Prostate gland (tissue), 2 donors: Measurements from ENCODE around the gene THSD4. TPM values are rescaled to one million over a fixed set of nuclear protein-coding genes. Genes with fewer than 3 reads are reported as not detected.

Source experiments
- DNase-seq: peaks from one replicate; pipeline ENCODE4 v3.0.0-alpha.2; 2019; ENCODE audit warnings: low spot score
- H3K27ac ChIP-seq, 2 donors: fragments of 200-600 bp; sonication (generic); 2 replicates each; pipeline ENCODE4 v1.5.1; 2017 to 2019
- H3K27me3 ChIP-seq: fragments of 200-600 bp; sonication (generic); replicated peaks from 2 replicates; pipeline ENCODE4 v1.5.1; 2019; ENCODE audit not compliant: insufficient read depth
- H3K36me3 ChIP-seq, 2 donors: fragments of 200-600 bp; sonication (generic); 1 replicate in 1 of 2; 2 replicates in 1 of 2; pipeline versions ENCODE4 v1.5.1 to v1.8.1; 2017 to 2019
- H3K4me1 ChIP-seq: fragments of 200-600 bp; sonication (generic); replicated peaks from 2 replicates; pipeline ENCODE4 v1.5.1; 2019
- H3K4me3 ChIP-seq, 2 donors: fragments of 200-600 bp; sonication (generic); 2 replicates each; pipeline ENCODE4 v1.5.1; 2017 to 2019
- H3K9me3 ChIP-seq: fragments of 200-600 bp; sonication (generic); 2 replicates; pipeline ENCODE4 v1.5.1; 2017
- CTCF ChIP-seq, 4 experiments: fragments of 200-600 bp in 2 of 4; fragments of 450-650 bp in 2 of 4; sonication (generic) in 2 of 4; IDR thresholded peaks; 1 replicate in 3 of 4; 2 replicates in 1 of 4; pipeline ENCODE4 v1.5.1; 2016 to 2019; ENCODE audit warnings: antibody characterized with exemption in 4 of 4, mild to moderate bottlenecking in 2 of 4, moderate library complexity in 2 of 4
- POLR2A ChIP-seq: fragments of 450-650 bp; IDR thresholded peaks from one replicate; pipeline ENCODE4 v1.6.1; 2016; ENCODE audit warnings: antibody characterized with exemption, mild to moderate bottlenecking
- POLR2AphosphoS5 ChIP-seq: sonication (generic); formaldehyde crosslinking; IDR thresholded peaks from one replicate; pipeline ENCODE4 v1.6.1; 2017; ENCODE audit warnings: antibody characterized with exemption
- WGBS: methylation state at CpG from one replicate; pipeline ENCODE4 v1.1.5; 2018; 5-methylcytosine and 5-hydroxymethylcytosine counted together
- intact Hi-C: fragments of 100-400 bp; cut with DNase I; formaldehyde crosslinking; loops from one replicate; pipeline ENCODE4 v1.14.2; 2022
- total RNA-seq, 2 donors: library from RNA; depleted of rRNA; stranded (reverse); fragments of >200 nt; gene quantifications; one replicate each; pipeline ENCODE4 v1.1.0, GENCODE V29; 2016

Gene THSD4
- total RNA-seq, 2 donors from 2014 or later: 84.1 to 223 TPM

GRCh38 chr15:71350622-71351378, 235.5 kb downstream of the THSD4 start:
- no peak for TF ChIP-seq CTCF (IDR thresholded peaks at IDR 0.05)
- TF ChIP-seq POLR2A: no peak
- TF ChIP-seq POLR2AphosphoS5: no peak
- no peak overlapping the region for H3K27ac ChIP-seq
- DNase-seq: no peak
- intact Hi-C loops: no loop called here
- WGBS: 86% methylated on average over 7 of the region's 7 CpGs
- H3K9me3 ChIP-seq: no peaks in the 10 kb centered on the region
- no peaks in the 10 kb centered on the region for H3K4me1 ChIP-seq
- H3K4me3 ChIP-seq: no peak overlapping the region
- H3K27me3 ChIP-seq: no peaks in the 10 kb centered on the region
- H3K36me3 ChIP-seq: no peaks in the 10 kb centered on the region

GRCh38 chr15:71352125-71352524, 236.9 kb downstream of the THSD4 start:
- no peaks in the 10 kb centered on the region for H3K27me3 ChIP-seq
- no peaks in the 10 kb centered on the region for H3K36me3 ChIP-seq
- no peaks in the 10 kb centered on the region for H3K4me1 ChIP-seq
- no peak overlapping the region for H3K4me3 ChIP-seq
- DNase-seq: no peak
- intact Hi-C loops: no loop called here
- TF ChIP-seq POLR2AphosphoS5: no peak
- no peak for TF ChIP-seq POLR2A
- no peak for TF ChIP-seq CTCF (IDR thresholded peaks at IDR 0.05)
- H3K9me3 ChIP-seq: no peaks in the 10 kb centered on the region
- H3K27ac ChIP-seq: no peak overlapping the region
- 79% methylated on average over 5 of the region's 5 CpGs for WGBS

GRCh38 chr15:71352765-71353164, 237.5 kb downstream of the THSD4 start:
- no peak overlapping the region for H3K27ac ChIP-seq
- WGBS: 85% methylated on average over 6 of the region's 6 CpGs

GRCh38 chr15:71353171-71353570, 237.9 kb downstream of the THSD4 start:
- Histone ChIP-seq H3K4me1 (no peaks in the 10 kb centered on the region), H3K4me3 (no peak overlapping the region), H3K27ac (no peak overlapping the region), H3K27me3 (no peaks in the 10 kb centered on the region), H3K9me3 (no peaks in the 10 kb centered on the region), H3K36me3 (no peaks in the 10 kb centered on the region)
- TF ChIP-seq POLR2AphosphoS5 (no peak), POLR2A (no peak), CTCF (IDR thresholded peaks at IDR 0.05) (no peak)
- WGBS: 69% methylated on average over 2 of the region's 2 CpGs
- intact Hi-C loops: no loop called here
- no peak for DNase-seq

More at GRCh38 chr15:71352765-71353164, 237.5 kb downstream of the THSD4 start:
- intact Hi-C loops: no loop called here
- Histone ChIP-seq H3K9me3 (no peaks in the 10 kb centered on the region), H3K4me3 (no peak overlapping the region), H3K36me3 (no peaks in the 10 kb centered on the region), H3K27me3 (no peaks in the 10 kb centered on the region), H3K4me1 (no peaks in the 10 kb centered on the region)
- DNase-seq: no peak
- TF ChIP-seq POLR2AphosphoS5 (no peak), POLR2A (no peak), CTCF (IDR thresholded peaks at IDR 0.05) (no peak)

- DNase-seq: peak; percentile 26
- Histone ChIP-seq H3K27ac (no peak overlapping the region), H3K9me3 (no peaks in the 10 kb centered on the region), H3K27me3 (no peaks in the 10 kb centered on the region), H3K4me1 (no peaks in the 10 kb centered on the region), H3K36me3 (no peaks in the 10 kb centered on the region), H3K4me3 (no peak overlapping the region)
- TF ChIP-seq POLR2A (no peak), POLR2AphosphoS5 (peak; percentile 53)
- intact Hi-C loops: no loop called here
- 71% methylated on average over 3 of the region's 3 CpGs for WGBS
Observed at GRCh38 chr15:71355268-71355667, 240.0 kb downstream of the THSD4 start.
